Stimulated activated CD4-positive, alpha-beta T cell treated with anti-CD3 and anti-CD28 coated beads, Interleukin-12 subunit alpha, Interleukin-12 subunit beta, amount 100 ng/mL, for 48 hours (primary cell): ENCODE data around the gene SPOCD1.

Source experiments
- DNase-seq, 3 donors: peaks; one replicate each; pipeline ENCODE4 v3.0.0-alpha.2; 2020; ENCODE audit warnings: low read depth in 2 of 3, low spot score in 1 of 3

SPOCD1 gene

GRCh38 chr1:31815752-31816500 lies at the start of gene SPOCD1:
SPOCD1 (minus strand) TSS chr1:31816022; CDS start chr1:31815333, 689 bp downstream.
- peak; percentile 79 to 94 (median 83) for DNase-seq

GRCh38 chr1:31862071-31862470 lies 46.2 kb upstream of the SPOCD1 start:
- no peak for DNase-seq

- DNase-seq = no peak
These were observed 45.5 kb upstream of the SPOCD1 start for GRCh38 chr1:31861346-31861745.

GRCh38 chr1:31860581-31860980 lies 44.8 kb upstream of the SPOCD1 start:
- no peak for DNase-seq

GRCh38 chr1:31859719-31860118 lies 43.9 kb upstream of the SPOCD1 start:
- no peak for DNase-seq

GRCh38 chr1:31859044-31859443 lies 43.2 kb upstream of the SPOCD1 start:
- no peak for DNase-seq

- DNase-seq = no peak
These were observed 42.0 kb upstream of the SPOCD1 start for GRCh38 chr1:31857863-31858262.

- no peak for DNase-seq
These were observed 40.3 kb upstream of the SPOCD1 start for GRCh38 chr1:31856140-31856539.

- DNase-seq = no peak
These were observed 39.4 kb upstream of the SPOCD1 start for GRCh38 chr1:31855038-31855845.

GRCh38 chr1:31849653-31850052 lies 33.8 kb upstream of the SPOCD1 start:
- DNase-seq = no peak

GRCh38 chr1:31848381-31848897 lies 32.6 kb upstream of the SPOCD1 start:
- peak in 1 of 3 donors; percentile 13 for DNase-seq

GRCh38 chr1:31846484-31846883 lies 30.7 kb upstream of the SPOCD1 start:
- no peak for DNase-seq

GRCh38 chr1:31843506-31843905 lies 27.7 kb upstream of the SPOCD1 start:
- no peak for DNase-seq

GRCh38 chr1:31839662-31840343 lies 24.0 kb upstream of the SPOCD1 start:
- DNase-seq = no peak

GRCh38 chr1:31837451-31838158 lies 21.8 kb upstream of the SPOCD1 start:
- no peak for DNase-seq

GRCh38 chr1:31836638-31837037 lies 20.8 kb upstream of the SPOCD1 start:
- no peak for DNase-seq

- no peak for DNase-seq
These were observed 19.6 kb upstream of the SPOCD1 start for GRCh38 chr1:31835415-31835814.

- DNase-seq = no peak
These were observed 18.7 kb upstream of the SPOCD1 start for GRCh38 chr1:31834501-31834900.

- DNase-seq = no peak
These were observed 15.9 kb upstream of the SPOCD1 start for GRCh38 chr1:31831397-31832378.

- DNase-seq = no peak
These were observed 14.7 kb upstream of the SPOCD1 start for GRCh38 chr1:31830511-31830910.
